ENCODE results near the gene LIMK1. TPM values are rescaled to one million over a fixed set of nuclear protein-coding genes. Genes with fewer than 3 reads are reported as not detected.
A peak's percentile ranks its signal among the peaks of the same experiment; 100 is the strongest.
"Not testable (repeated sequence)": the region's sequence is repeated elsewhere in the genome, so short reads cannot be mapped to it uniquely, and the experiment has no call there.

The LIMK1 gene
- total RNA-seq, 1 experiment from 2014 or later, result 49.9 TPM

DNA sequence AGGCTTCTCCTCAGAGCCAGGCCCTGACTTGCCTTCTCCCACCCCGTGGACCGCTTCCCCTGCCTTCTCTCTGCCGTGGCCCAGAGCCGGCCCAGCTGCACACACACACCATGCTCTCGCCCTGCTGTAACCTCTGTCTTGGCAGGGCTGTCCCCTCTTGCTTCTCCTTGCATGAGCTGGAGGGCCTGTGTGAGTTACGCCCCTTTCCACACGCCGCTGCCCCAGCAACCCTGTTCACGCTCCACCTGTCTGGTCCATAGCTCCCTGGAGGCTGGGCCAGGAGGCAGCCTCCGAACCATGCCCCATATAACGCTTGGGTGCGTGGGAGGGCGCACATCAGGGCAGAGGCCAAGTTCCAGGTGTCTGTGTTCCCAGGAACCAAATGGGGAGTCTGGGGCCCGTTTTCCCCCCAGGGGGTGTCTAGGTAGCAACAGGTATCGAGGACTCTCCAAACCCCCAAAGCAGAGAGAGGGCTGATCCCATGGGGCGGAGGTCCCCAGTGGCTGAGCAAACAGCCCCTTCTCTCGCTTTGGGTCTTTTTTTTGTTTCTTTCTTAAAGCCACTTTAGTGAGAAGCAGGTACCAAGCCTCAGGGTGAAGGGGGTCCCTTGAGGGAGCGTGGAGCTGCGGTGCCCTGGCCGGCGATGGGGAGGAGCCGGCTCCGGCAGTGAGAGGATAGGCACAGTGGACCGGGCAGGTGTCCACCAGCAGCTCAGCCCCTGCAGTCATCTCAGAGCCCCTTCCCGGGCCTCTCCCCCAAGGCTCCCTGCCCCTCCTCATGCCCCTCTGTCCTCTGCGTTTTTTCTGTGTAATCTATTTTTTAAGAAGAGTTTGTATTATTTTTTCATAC is 38.0 kb downstream of the LIMK1 start:
- DNase-seq (ENCODE audit: low read depth), result no peak

DNA sequence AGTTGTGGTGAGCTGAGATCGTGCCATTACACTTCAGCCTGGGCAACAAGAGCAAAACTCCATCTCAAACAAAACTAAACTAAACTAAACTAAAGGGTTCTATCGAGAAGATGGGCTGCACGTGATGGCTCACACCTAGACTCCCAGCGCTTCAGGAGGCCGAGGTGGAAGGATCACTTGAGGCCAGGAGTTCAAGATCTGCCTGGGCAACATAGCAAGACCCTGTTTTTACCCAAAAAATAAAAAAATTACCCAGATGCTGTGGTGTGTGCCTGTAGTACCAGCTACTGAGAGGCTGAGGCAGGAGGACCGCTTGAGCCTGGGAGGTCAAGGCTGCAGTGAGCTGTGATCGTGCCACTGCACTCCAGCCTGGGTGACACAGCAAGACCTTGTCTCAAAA is 40.3 kb downstream of the LIMK1 start:
- DNase-seq (ENCODE audit: low read depth), result not testable (repeated sequence)

DNA sequence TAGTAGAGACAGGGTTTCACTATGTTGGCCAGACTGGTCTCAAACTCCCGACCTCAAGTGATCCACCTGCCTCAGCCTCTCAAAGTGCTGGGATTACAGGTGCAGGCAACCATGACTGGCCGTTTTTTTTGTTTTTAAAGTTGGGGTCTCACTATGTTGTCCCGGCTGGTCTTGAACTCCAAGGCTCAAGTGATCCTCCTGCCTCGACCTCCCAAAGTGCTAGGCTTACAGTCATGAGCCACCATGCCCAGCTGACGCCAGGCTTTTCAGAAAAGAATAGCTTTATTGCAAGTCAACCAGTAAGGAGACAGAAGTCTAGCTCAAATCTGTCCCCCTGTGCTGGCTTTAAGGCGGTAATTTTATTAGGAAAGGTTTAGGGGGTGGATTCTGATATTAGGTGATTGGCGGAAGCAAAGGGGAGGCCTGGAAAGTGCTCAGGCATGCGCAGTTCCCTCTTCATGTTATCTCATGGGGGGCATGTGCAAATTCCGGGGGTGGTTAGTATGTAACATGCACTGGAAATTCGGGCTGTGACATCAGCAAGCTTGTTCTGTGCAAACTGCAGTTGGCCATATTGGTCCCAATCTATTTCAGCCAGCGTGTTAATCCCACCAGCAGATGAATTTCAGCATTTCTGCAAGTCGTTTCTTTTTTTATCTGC is 42.7 kb downstream of the LIMK1 start:
- no peak for DNase-seq (ENCODE audit: low read depth)

DNA sequence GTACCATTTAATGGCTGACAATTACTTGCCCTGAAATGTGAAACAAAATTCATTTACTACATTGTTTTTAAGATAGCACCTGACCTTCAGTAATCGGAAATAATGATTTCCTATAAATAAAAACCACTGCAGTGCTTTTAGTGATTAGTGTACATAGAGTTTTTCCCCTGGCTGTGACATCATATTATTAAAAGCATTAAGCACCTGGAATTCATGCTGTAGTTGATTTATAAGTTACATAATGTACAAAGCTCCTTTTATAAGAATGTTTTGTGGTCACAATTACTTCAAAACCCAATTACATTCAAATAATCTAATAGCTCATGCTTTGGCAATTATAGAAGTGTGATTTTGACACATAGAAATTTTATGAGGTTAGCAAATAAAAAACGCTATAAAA is 46.3 kb downstream of the LIMK1 start:
- no peak for DNase-seq (ENCODE audit: low read depth)

DNA sequence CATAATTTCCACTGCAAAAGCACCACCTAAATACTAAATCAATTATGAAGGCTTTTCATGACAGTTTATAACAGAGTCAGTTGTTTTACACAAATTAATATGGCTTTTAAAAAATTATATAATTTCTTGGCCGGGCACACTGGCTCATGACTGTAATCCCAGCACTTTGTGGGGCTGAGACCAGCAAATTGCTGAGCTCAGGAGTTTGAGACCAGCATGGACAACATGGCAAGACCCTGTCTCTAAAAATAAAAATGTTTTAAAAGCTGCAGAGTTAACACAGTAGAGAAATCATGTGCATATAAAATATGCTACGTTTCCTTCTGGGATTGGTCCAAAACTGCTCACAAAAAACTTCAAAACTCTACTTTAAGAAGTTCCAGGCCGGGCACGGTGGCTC is 46.9 kb downstream of the LIMK1 start:
- no peak for DNase-seq (ENCODE audit: low read depth)

DNA sequence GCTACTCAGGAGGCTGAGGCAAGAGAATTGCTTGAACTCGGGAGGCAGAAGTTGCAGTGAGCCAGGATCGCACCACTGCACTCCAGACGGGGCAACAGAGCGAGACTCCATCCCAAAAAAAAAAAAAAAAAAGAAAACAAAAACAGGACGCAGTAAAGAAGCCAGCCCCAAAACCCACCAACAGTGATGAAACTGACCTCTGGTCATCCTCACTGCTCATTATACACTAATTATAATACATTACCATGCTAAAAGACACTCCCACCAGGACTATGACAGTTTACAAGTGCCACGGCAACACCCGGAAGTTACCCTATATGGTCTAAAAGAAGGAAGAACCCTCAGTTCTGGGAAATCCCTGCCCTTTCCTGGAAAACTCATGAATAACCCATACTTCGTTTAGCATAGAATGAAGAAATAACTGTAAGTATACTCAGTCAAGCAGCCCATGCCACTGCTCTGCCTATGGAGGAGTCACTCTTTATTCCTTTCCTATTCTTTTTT is 50.6 kb downstream of the LIMK1 start:
- peak; percentile 48 for DNase-seq (ENCODE audit: low read depth)

DNA sequence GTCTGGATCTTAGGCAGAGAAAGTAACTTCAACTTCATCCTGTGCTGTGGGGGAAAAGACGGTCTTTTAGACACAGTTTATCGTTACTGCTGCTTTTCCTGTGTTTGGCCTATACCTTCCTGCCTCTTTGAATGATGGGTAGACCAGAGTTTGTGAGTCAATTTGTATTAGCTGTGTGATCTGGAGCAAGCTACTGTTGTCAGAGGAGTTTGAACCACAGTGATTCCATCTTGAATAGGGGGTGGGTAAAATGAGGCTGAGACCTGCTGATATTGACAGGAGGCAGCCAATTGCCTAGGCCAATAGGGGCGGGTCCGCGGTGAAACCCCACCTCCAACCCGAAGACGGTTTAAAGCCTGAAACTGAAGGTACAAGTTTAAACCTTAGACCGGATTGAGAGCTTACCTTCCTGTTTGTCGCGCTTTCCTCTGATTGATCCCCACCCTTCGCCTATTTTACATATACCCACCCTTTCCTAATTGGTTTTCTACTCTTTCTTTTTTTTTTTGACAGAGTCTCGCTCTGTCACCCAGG is 54.8 kb downstream of the LIMK1 start:
- DNase-seq (ENCODE audit: low read depth), result no peak

DNA sequence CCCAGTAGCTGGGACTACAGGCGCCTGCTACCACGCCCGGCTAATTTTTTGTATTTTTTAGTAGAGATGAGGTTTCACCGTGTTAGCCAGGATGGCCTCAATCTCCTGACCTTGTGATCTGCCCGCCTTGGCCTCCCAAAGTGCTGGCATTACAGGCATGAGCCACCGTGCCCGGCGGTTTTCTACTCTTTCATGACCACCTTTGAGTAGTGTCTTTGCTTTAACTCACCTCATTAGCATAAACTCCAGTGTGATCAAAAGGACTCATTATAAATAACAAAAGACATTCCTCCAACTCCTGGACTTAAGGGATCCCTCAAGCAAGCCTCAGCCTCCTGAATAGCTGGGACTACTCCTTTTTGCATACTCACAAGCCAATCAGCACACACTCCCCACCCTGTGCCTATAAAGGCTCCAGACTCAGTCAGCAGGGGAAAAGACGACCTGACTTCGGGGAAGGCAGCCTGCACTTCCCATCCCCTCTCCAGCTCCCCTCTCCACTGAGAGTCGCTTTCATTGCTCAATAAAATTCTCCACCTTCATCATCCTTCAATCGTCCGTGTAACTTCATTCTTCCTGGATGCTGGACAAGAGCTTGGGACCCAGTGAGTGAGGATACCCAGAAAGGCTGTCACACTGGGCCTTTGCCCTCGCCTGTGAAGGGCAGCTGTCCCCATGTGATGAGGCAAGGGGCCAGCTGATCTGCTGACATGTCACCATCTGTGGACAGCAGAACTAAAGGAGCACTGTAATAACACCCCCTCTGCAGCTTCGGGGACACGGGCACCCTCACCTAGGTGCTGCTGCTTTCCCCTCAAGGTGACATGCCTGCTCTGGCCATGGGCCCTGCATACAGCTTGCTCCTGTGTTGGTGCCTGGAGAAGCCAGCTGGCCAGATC is 55.6 kb downstream of the LIMK1 start:
- no peak for DNase-seq (ENCODE audit: low read depth)

DNA sequence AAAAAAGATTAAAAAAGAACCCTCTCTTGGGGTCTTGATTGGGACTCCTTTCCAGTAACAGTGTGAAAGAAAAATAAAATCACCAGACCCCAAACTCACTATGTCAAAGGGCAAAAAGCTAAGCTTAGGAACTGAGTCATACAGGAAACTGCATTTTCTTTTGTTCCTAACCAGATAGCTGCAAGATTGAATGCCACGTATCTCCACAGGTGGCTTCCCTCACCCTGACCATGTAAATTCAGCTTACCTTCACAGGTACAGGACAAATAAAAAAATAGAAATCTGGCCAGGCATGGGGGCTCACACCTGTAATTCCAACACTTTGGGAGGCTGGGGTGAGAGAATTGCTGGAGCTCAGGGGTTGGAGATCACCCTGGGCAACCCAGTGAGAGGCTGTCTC is 58.1 kb downstream of the LIMK1 start:
- DNase-seq (ENCODE audit: low read depth), result no peak

DNA sequence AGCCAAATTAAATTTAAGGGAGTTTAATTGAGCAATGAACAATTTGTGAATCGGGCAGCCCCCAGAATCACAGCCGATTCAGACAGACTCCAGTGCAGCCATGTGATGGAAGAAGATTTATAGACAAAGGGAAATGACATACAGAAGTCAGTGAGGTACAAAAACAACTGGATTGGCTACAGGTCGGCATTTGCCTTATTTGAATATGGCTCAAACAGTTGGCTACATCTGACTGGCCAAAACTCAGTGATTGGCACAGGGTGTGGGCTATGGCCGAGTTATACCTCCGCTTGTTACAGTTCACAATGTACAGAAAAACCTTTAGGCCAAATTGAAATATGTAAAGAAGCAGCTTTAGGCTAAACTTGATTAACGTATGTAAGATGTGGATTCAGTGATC is 59.8 kb downstream of the LIMK1 start:
- DNase-seq (ENCODE audit: low read depth), result peak; percentile 35

DNA sequence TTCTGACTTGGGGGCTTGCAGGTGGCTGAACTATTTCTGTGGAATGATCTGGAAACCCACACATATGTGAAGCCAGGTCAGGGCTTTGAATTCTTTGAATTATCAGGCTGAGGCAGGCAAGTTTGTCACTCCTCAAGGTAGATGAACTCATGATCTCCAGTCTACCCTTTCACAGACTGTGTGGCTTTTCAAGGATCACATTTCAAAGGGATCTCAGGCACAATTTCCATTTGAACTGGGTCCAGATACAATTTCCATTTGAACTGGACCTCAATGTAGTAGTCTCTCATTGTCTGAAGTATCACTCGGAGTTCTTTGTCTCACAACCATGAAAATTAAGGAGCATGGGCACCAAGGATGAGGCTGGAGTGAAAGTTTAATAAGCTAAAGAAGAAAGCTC is 64.9 kb downstream of the LIMK1 start:
- DNase-seq (ENCODE audit: low read depth), result no peak

DNA sequence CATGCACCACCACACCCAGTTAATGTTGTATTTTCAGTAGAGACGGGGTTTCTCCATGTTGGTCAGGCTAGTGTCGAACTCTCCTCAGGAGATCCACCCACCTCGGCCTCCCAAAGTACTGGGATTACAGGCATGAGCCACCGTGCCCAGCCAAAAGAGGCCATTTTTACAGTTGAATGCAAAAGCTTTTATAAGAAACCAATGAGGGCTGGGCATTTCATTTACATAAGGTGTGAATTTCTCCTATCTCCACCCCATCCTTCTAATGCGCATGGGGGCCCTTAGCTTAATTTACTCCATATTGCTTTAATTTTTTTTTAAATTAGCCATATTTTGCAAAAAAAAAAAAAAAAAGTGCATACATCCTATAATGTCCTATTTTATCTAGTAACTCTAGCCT is 65.5 kb downstream of the LIMK1 start:
- no peak for DNase-seq (ENCODE audit: low read depth)

DNA sequence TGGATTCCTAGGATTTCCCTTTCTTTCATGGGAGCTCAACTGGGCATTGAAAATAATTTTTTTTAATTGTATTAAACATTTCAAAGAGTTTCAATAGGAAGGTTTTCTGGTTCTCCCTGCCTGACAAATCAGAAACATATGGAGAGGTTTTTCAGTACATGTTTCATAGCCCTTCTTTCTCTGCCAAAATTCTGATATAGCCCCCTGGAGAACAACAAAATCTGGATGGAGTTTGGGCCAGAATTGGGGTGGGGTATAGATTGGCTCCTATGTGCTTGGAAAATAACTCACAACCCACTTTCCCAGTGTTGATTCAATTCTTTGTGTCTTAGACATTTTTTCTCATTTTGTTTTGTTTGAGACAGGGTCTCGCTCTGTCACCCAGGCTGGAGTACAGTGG is 66.0 kb downstream of the LIMK1 start:
- DNase-seq (ENCODE audit: low read depth), result no peak

DNA sequence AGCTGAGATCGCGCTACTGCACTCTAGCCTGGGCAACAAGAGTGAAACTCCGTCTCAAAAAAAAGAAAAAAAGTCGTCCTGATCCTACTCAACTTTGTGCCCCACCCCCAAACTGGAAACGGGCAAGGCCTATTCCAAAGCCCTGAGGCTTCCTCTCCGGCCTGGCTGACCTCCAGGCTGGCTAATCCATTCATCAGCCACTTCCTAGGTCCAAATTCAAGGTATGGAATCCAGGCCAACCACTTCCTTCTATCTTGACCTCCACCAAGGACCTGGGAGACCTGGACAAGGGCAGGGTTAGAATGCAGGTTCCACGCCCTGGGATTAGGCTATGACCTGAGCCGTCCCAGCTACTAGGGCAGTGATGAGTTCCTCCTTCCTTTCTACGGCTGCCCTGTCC is 70.1 kb downstream of the LIMK1 start:
- DNase-seq (ENCODE audit: low read depth), result peak; percentile 45

DNA sequence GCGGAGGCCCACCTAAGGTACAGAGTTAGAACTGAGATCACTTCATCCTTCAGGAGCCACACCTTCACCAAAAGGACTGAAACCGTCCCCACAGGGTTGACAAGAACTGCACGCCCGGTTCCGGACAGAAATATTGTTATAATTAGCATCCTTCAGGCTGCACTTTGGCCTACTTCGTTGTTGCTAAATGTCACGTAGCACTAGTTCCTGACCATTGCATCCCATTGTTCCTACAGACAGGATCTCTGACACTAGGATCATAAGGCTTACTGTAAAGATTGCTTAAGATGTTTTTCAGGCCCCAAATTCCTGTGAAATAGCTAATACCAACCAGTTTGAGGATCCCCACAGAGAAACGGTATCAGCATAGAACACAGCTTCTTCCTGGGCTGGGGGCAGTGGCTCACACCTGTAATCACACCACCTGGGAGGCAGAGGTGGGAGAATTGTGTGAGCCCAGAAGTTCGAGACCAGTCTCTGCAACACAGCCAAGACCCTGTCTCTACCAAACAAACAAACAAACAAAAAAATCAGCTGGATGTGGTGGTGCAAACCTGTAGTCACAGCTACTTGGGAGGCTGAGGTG is 72.3 kb downstream of the LIMK1 start:
- DNase-seq (ENCODE audit: low read depth), result no peak

DNA sequence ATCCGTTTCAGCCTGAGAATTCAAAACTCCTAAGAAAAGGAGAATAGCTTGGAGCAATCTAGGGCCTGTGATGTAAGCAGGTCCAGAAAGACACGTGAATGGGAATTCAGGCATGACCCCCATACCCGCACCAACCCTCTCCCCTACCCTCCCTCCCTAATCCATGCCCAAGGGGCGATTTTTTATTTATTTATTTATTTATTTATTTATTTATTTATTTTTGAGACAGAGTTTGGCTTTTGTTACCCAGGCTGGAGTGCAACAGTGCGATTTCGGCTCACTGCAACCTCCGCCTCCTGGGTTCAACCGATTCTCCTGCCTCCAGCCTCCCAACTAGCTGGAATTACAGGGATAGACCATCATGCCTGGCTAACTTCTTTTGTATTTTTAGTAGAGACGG is 74.0 kb downstream of the LIMK1 start:
- no peak for DNase-seq (ENCODE audit: low read depth)

DNA sequence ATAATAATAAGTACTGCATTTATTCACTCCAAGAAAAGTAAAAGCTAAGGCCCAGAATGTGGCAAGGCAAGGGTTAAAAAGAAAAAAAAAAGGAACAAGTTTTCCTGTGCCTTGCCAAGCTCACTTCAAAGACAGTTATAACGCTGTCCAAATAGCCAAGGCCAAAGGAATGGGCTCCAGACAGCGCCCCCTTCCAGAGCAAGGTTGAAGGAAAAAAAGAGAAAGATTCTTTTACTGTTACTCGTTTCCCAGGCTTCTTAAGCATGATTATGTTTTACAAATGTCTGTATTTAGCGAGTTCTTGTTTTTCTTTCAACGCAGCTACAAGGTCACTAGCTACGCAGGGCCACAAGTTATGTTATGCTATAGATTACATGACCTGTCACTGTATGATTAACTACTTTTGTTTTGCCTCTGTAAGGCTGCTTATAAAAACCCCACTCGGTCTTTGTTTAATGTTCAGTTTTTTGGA is 81.4 kb downstream of the LIMK1 start:
- no peak for DNase-seq (ENCODE audit: low read depth)

DNA sequence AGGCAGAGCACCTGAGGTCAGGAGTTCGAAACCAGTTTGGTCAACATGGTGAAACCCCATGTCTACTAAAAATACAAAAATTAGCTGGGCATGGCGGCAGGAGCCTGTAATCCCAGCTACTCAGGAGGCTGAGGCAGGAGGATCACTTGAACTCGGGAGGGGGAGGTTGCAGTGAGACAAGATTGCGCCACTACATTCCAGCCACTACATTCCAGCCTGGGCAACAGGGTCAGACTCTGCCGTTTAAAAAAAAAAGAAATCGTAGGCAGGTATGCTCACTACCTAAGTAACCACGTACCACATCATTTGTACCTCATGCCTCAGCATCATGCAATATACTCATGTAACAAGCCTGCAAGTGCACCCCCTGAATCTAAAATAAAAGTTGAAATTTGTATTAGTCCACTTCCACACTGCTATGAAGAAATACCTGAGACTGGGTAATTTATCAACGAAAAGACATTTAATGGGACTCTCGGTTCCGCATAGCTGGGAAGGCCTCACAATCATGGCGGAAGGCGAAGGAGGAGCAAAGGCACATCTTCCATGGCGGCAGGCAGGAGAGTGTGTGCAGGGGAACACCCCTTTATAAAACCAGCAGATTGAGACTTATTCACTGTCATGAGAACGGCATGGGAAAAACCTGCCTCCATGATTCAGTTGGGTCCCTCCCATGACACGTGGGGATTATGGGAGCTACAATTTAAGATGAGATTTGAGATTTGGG is 82.4 kb downstream of the LIMK1 start:
- DNase-seq (ENCODE audit: low read depth), result no peak

DNA sequence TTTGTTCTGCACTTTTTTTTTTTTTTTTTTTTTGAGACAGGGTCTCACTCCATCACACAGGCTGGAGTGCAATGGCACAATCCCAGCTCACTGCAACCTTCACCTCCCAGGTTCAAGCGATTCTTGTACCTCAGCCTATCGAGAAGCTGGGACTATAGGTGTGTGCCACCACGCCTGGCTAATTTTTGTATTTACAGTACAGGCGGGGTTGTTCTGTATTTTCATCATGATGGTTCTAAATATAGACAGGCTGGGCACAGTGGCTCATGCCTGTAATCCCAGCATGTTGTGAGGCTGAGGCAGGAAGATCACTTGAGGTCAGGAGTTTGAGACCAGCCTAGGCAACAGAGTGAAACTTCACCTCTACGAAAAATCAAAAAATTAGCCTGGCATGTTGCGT is 83.7 kb downstream of the LIMK1 start:
- DNase-seq (ENCODE audit: low read depth), result not testable (repeated sequence)
